ENCODE data around the gene WFDC1.

- TF ChIP-seq POLR2AphosphoS5 (IDR thresholded peaks at IDR 0.05): peak; percentile 55
- TF ChIP-seq CTCF (IDR thresholded peaks at IDR 0.05): no peak
These were observed 73.8 kb downstream of the WFDC1 start, which contains the start of gene ATP2C2 for GRCh38 chr16:84368308-84368996.
